B cell (primary cell): ENCODE data around the gene ENO2.

Source experiments
- EZH2 ChIP-seq: IDR thresholded peaks from 2 replicates; pipeline ENCODE4 v1.6.1; 2012; ENCODE audit warnings: borderline replicate concordance, low read depth, mild to moderate bottlenecking, moderate library complexity, low read length; ENCODE audit not compliant: insufficient read depth, poor library complexity, severe bottlenecking
- TF ChIP-seq, protein P1 (sequence below): fragments of 200-600 bp; IDR thresholded peaks from one replicate; pipeline ENCODE4 v1.8.0; 2022; ENCODE audit warnings: antibody characterized with exemption, mild to moderate bottlenecking

DNA sequence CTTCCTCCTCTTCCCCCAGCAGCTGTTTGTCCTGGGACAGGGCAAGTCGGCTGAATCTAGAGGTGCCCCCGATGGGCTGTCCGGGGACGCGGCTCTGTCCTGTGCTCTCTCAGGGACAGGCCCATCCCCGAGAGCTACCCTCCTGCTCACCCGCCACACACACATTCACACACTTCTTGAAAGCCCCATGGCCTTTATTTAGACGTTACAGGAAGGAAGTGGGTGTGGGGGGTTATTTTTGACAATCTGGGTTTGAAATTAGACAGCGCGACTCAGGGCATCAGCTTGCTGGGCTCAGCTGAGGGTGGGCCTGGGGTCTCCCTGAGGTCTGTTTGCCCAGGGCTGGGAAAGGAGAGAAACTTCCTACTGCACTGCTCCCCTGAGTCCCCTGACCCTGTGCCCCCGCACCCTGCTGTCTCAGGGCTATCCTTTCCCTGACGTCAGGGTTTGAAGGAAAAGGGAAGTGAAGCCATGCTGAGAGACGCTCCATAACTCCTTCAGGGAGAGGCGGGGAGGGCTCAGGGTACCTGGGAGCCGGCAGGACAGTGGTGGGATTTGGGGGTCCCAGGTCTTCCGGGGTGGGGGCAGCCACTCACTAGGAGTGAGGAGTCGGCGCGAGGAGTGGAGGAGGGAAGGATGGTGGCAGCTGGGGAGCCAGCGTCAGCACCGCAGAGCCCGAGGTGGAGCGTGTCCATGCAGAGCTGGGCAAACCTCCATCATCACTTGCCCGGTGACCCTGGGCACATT lies 44.9 kb downstream of the ENO2 start:
- no peak for TF ChIP-seq EZH2
- TF ChIP-seq, protein P1, sequence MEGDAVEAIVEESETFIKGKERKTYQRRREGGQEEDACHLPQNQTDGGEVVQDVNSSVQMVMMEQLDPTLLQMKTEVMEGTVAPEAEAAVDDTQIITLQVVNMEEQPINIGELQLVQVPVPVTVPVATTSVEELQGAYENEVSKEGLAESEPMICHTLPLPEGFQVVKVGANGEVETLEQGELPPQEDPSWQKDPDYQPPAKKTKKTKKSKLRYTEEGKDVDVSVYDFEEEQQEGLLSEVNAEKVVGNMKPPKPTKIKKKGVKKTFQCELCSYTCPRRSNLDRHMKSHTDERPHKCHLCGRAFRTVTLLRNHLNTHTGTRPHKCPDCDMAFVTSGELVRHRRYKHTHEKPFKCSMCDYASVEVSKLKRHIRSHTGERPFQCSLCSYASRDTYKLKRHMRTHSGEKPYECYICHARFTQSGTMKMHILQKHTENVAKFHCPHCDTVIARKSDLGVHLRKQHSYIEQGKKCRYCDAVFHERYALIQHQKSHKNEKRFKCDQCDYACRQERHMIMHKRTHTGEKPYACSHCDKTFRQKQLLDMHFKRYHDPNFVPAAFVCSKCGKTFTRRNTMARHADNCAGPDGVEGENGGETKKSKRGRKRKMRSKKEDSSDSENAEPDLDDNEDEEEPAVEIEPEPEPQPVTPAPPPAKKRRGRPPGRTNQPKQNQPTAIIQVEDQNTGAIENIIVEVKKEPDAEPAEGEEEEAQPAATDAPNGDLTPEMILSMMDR, result no peak
